GM10847 (cell line): ENCODE measurements around the gene SARM1.

Experiments used
- POLR2A ChIP-seq: IDR thresholded peaks from 2 replicates; pipeline ENCODE4 v1.6.1; 2011; ENCODE audit not compliant: insufficient read length; ENCODE audit errors: extremely low read depth

Gene SARM1

DNA sequence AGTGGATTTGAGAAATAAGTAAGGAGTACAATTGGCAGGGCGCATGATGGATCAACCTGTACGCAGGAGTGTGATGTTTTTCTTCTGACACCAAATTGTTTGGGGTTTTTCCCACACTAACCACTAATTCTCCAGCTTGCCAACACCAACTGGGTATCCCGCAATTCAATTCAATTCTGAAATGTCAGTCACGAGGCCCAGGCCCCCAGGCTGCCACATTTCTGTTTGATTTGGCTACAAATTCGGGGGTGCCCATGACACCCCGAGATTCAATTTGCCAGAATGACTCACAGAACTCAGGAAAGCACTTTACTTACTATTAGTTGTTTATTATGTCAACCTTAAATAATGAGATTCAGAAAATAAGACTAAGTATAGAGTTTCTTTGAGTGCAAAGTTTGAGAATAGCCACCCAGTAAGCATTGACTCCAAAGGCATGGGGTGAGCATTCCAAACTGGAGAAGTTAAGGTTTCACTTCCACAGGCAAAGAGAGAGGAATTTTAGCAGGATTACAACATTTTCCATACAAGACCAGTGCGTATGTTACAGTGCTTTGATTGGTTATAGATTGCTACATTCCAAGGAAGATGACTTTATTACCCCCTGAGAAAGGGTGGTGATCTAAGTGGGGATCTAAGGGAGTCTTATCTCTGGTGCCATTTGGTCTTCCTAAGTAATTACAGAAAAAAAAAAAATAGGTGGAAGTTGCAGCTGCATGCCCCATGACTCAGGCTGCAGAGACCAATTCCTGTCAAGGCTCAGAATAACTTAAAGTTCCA lies 23.0 kb downstream of the SARM1 start:
- TF ChIP-seq POLR2A, result no peak

- no peak for TF ChIP-seq POLR2A
Measured at GRCh38 chr17:28395426-28395825, 23.9 kb downstream of the SARM1 start.

DNA sequence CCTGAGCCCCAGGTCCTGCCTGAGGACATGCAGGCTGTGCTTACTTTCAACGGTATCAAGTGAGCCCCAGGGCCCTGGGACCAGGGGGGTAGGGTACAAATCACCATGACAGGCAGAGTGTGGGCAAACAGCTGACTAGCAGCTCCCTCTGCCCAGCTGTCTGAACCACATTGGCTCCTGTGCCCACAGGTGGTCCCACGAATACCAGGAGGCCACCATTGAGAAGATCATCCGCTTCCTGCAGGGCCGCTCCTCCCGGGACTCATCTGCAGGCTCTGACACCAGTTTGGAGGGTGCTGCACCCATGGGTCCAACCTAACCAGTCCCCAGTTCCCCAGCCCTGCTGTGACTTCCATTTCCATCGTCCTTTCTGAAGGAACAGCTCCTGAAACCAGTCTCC lies 24.5 kb downstream of the SARM1 start:
- no peak for TF ChIP-seq POLR2A

DNA sequence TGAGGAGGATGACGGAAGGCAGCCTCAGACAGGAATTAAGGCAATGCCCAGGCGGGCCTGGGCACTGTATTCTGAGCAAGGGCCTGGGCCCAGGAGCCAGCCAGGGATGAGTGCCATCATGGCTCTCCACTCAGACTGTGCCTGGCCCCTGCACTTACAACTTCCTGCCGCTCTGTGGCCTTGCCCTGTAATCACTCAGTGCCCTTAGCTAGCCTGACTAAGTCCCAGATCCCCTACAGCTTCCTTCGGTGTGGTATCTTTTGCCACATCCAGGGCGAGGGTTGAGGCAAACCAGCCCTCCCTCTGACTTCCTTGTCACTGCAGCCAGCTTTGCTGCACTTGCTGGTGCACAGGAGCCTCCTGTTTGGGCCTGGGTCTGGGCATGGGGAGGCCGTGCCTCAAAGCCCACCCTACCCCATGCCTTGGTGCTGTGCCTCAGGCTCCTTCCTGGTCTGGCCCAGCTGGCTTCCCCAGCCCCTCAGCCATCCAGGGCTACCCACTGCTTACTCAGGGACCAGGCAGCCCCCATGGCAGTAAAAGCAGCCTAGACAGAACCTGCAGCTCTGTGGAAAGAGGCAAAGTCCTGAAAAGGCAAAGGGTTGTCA lies 25.2 kb downstream of the SARM1 start:
- TF ChIP-seq POLR2A, result no peak

- TF ChIP-seq POLR2A, result no peak
Measured at GRCh38 chr17:28397275-28397674, 25.8 kb downstream of the SARM1 start.

DNA sequence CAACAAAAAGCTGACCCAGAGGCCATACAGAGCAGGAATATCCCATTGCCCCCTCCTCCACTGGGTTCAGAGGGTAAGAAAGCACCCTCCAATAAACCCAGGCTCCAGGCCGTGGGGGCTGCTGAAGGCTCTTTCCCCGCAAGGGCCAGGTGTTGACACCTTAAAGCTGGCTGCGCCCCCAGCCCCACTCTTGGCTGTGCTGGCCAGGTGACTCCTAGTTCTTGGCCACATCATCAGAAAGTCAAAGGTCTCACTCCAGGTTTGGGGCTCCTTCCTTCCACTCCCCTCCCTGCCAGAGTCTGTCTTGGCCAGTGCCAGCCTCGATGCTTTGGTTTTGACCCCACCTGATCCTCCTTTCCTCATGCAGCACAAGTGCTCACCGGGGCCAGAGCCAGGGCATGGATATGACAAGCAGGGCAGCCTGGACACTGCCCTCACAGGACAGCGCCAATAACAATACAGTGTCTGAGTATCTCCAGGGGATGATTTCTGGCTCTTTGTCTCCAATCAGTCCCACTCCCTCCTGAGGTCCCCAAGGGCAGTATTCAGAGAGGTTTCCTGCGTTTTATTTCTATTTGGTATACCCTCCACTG lies 26.3 kb downstream of the SARM1 start:
- TF ChIP-seq POLR2A, result no peak

DNA sequence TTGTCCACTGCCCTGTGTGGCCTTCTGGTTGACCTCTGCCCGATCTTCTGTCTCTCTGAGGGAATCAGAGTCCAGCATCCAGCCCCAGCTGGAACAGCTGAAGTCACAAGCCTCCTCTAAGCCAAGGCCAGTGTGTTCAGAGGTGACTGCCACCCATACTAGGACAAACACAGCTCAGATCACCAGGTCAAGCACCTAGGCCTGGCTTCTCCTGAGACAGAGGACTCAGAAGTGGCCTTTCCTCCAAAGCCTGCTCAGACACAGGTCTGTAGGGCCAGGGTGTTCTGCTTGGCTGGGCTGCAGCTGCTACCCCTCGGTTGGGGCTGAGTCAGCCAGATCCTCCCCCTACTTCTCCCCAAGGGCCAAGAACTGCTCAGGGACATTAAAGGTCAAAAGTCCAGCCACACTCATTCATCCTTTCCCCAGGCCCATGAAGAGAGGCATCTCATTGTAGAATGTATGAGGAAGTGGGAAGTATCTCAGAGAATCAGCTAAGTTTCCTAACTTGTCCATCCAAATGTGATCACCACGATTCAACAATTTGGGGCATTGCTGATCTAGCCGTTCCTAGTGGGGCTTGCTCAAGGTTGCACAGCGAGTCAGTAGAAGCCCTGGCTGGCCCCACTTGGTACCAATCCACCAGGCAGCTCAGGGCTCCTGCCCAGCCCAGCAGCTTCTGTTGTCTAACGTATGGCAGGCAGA lies 26.9 kb downstream of the SARM1 start:
- no peak for TF ChIP-seq POLR2A

DNA sequence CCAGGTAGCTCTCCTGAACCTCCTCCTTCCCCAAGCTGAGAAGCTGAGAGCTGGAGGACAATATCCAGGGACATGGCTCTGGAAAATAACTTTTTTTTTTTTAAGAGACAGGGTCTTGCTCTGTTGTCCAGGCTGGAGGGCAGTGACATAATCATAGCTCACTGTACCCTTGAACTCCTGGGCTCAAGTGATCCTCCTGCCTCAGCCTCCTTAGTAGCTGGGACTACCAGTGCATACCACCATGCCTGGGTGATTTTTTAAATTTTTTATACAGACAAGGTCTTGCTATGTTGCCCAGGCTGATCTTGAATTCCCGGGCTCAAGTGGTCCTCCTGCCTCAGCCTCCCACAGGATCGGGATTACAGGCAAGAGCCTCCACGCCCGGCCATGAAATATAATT lies 28.3 kb downstream of the SARM1 start:
- no peak for TF ChIP-seq POLR2A

- no peak for TF ChIP-seq POLR2A
Measured at GRCh38 chr17:28402224-28402630, 30.7 kb downstream of the SARM1 start.

DNA sequence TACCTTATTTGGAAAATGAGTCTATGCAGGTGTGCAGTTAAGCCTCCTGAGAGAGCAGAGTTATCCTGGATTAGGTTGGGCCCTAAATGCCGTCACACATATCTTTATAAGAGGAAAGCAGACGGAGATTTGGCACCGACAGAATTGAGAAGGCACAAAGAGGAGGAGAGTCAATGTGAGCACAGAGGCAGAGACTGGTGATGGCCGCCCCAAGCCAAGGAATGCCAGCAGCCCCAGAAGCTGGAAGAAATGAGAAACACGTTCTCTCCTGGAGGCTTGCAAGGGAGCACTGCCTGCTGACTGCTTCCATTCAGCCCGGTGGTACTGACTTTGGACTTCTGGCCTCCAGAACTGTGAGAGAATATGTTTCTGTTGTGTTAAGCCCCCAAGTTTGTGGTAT lies 31.4 kb downstream of the SARM1 start:
- TF ChIP-seq POLR2A, result no peak

- TF ChIP-seq POLR2A, result no peak
Measured at GRCh38 chr17:28404007-28404406, 32.5 kb downstream of the SARM1 start.

DNA sequence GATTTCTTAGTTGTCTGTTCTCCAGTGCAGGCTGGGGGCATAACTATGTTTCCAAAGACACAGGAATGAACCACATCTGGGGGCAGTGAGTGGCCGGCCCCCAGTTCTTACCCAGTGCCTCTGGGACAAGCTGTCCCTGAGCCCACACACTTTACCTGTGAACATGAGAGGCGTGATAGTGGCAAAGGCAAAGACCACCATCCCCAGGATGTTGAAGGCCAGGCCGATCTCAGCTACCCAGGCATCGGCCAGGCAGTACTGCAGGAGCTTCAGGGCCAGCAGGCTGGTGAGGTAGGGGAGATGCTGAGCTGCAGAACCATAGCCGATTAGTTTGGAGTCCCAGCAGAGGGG lies 32.9 kb downstream of the SARM1 start:
- no peak for TF ChIP-seq POLR2A

DNA sequence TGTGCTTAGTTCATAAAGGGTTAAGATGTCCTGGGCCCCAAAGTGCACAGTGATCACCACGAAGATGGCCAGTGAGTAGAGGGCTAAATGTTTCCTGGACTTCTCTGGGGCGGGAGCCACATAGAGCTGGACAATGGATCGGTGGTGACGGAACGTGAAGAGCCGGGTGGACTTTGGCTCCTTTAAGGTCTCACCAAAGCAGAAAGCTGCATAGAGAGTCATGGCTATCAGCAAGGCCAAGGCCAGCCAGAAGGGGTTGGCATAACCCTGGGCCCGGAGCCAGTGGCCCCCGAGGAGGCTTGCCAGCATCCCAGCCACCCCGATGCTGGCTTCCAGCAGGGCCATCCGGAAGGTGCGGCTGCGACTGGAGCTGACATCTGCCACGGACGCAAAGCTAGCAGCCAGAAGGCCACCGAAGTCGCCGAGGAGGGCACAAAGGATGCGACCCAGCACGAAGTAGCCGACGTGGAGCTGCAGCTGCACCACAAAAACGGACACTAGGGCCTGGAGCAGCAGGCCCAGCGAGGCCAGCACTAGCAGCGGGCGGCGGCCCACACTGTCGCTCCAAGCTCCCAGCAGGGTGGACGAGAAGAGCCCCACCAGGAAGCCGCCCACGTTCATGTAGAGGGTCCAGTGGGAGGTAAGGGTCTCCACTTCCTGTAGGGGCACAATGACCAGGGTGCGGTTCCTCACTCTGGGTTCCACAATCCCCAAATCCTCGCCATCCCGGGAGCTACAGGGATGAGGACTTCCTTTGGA lies 33.5 kb downstream of the SARM1 start:
- no peak for TF ChIP-seq POLR2A

- peak; percentile 34 for TF ChIP-seq POLR2A
Measured at GRCh38 chr17:28405632-28406472, 34.4 kb downstream of the SARM1 start, which contains the start of gene SLC46A1. Gene SLC46A1, minus strand, starts transcription at chr17:28406212. Its CDS starts 98 bp downstream, at chr17:28406114.

- TF ChIP-seq POLR2A, result no peak
Measured at GRCh38 chr17:28406473-28406814, 35.0 kb downstream of the SARM1 start.
